H4 (cell line): Measurements from ENCODE around the gene MATN1. TPM values are rescaled to one million over a fixed set of nuclear protein-coding genes. Genes with fewer than 3 reads are reported as not detected.
"Not testable (repeated sequence)": the region's sequence is repeated elsewhere in the genome, so short reads cannot be mapped to it uniquely, and the experiment has no call there.

Source experiments
- DNase-seq: peaks from one replicate; pipeline ENCODE4 v3.0.0-alpha.2; 2015; ENCODE audit warnings: low spot score
- total RNA-seq: library from RNA; depleted of rRNA; stranded (reverse); fragments of >200 nt; shearing (Covaris generic); gene quantifications from 2 replicates; pipeline ENCODE4 v1.2.3, GENCODE V29; 2014

The MATN1 gene
- total RNA-seq, 1 experiment from 2014 or later, result 0.06 TPM

- DNase-seq, result no peak
These were observed 25.6 kb downstream of the MATN1 start for GRCh38 chr1:30697571-30698376.

- no peak for DNase-seq
These were observed 26.6 kb downstream of the MATN1 start for GRCh38 chr1:30696831-30697230.

GRCh38 chr1:30695439-30695841 is 27.9 kb downstream of the MATN1 start:
- DNase-seq, result no peak

- DNase-seq, result no peak
These were observed 28.9 kb downstream of the MATN1 start for GRCh38 chr1:30694280-30695175.

GRCh38 chr1:30693822-30694221 is 29.6 kb downstream of the MATN1 start:
- no peak for DNase-seq

- DNase-seq, result no peak
These were observed 30.0 kb downstream of the MATN1 start for GRCh38 chr1:30693366-30693765.

GRCh38 chr1:30692948-30693301 is 30.5 kb downstream of the MATN1 start:
- no peak for DNase-seq

GRCh38 chr1:30692201-30692947 is 31.0 kb downstream of the MATN1 start:
- no peak for DNase-seq

- no peak for DNase-seq
These were observed 31.9 kb downstream of the MATN1 start for GRCh38 chr1:30691480-30691879.

GRCh38 chr1:30689901-30690645 is 33.3 kb downstream of the MATN1 start:
- DNase-seq, result no peak

- DNase-seq, result no peak
These were observed 34.2 kb downstream of the MATN1 start for GRCh38 chr1:30688920-30689794.

GRCh38 chr1:30688516-30688915 is 34.9 kb downstream of the MATN1 start:
- DNase-seq, result not testable (repeated sequence)

GRCh38 chr1:30687886-30688285 is 35.5 kb downstream of the MATN1 start:
- DNase-seq, result no peak

- no peak for DNase-seq
These were observed 37.0 kb downstream of the MATN1 start for GRCh38 chr1:30686236-30686935.

GRCh38 chr1:30685796-30686165 is 37.6 kb downstream of the MATN1 start:
- no peak for DNase-seq

- DNase-seq, result no peak
These were observed 38.2 kb downstream of the MATN1 start for GRCh38 chr1:30684881-30685795.

- DNase-seq, result no peak
These were observed 39.1 kb downstream of the MATN1 start for GRCh38 chr1:30684259-30684658.

GRCh38 chr1:30683699-30684098 is 39.7 kb downstream of the MATN1 start:
- DNase-seq, result no peak
